HTERT RPE-1 (cell line): ENCODE results near the gene BICC1.

Source experiments
- in situ Hi-C: fragments of 300-500 bp; cut with MboI; formaldehyde crosslinking; loops from 4 replicates; pipeline ENCODE4 v1.14.3; 2020; ENCODE audit warnings: low sequenced_read_pairs

BICC1 gene

DNA sequence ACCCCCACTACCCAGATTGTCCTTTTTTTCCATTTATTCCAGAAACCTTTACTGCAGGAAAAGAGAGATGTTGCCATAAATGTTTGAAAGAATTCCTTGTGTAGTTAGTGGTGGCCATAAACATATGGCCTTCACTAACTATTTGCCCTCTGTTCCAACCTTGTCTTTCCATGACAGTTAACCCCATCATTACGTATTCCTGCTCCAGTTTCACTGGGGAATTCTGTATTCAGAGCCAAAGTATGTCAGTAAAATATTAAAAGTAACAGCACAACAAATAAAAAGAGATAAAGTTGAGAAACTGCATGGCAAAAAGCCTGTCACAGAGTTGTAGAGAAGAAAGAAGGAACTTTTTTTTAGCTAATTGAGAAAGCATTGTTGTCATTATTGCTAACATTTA, 261.3 kb downstream of the BICC1 start:
- in situ Hi-C loops = no loop called here

- in situ Hi-C loops = no loop called here
Measured at GRCh38 chr10:58775960-58776567, 263.4 kb downstream of the BICC1 start.

DNA sequence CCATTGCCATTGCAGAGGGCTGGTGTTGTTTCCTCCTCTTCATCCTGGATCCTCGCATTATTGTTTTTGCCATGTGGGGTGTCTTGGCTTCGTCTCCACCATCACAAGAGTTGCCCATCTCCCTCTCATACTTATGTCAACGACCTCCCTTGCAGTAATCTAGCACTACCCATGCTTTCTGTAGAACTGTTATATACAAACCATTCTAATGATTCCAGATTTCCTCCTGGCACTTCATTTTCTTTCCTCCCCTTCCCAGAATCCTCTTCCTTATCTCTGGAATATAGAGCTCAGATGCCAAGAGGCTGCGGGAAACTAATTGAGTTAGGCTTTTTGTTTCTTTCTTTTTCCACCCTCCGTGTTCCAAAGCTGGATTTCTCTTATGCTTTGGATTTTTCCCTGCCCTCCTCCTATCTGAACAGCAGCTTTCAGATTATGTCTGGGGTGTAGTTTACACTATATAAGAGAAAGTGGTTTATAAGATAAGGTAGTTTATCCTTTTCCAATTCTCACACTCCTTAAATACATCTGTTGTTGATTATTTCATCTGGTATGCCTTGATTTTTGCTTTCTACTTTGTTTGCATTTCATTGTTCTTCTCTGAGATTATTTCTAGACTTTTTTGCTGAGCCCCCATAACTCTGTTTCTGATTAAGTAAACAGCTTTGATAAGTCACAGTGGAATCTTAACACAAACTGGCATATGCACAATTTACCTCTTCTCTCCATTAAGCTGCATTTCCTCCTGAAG, 264.1 kb downstream of the BICC1 start:
- in situ Hi-C loops = no loop called here

- in situ Hi-C loops = no loop called here
Measured at GRCh38 chr10:58778966-58779365, 266.3 kb downstream of the BICC1 start.

- in situ Hi-C loops = no loop called here
Measured at GRCh38 chr10:58779594-58779993, 266.9 kb downstream of the BICC1 start.

GRCh38 chr10:58780476-58780875, 267.8 kb downstream of the BICC1 start:
- in situ Hi-C loops = no loop called here

DNA sequence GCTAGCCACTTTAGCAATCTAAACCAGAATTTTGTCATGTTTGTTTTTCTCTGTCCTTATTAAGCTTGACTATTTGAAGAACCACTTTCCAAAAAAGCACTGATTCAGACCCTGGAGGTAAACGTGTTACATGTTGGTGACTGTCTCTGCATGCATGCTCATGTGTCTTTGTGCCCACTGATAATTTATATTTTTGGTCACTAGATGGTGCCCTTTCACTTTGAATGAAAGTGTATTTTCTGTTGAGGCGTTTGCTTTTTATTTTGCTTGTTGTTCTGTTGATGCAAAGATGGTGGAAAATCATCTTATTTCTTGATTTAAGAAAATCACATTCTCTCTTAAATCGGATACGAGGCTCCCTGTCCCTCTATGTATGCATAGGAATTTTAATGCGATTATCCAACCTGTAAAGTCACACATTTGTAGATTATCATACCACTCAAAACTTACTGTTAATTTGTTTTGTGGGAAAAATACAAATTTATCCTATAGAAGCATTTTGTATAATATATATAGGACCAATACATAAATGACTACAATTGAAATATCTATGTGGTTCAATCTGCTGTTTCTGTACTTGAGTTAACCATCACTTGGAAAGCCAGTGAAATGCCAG, 269.3 kb downstream of the BICC1 start:
- in situ Hi-C loops = no loop called here

DNA sequence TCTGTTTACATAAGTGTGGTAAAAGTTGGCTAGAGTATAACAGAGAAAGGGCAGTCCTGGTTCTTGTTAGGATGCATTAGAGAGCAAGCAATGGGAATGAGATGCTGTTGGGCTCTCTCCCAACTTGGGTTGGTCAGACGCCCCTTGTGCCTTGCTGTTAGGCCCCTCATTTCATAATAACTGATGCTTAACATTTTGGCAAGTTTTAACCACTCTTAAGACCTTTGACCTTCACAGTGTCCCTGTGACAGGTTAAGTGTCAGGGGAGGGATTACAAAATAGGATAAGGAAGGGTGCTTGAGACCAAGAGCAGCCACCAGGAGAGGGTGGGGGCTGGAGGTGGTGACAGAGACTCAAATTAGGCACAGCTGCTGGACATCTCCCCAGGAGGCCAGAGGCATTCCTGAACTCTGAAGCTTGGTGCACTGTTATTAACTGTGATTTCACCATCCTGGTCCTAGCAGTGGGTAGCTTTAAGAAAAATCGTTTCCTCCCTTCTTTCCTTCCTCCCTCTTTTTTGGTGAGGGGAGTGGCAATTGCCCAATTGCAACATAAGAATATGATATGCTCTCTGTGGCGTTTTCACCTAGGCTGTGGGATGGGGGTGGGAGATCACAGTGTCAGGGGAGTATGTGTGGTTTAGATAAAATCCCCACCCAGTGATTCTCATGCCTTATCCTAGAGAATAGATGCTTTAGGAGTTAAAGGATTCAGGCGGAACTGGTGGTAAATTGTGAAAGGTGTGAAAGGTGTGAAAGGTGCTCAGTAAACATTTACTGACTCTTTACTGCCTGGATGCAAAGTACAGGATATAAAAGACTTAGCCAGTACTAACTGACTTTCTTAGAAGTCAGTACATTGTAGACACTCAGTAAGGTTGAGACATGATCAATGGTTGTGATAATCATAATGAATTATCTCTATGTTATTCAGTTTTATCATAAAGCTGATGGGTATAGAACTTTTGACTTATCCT, 270.5 kb downstream of the BICC1 start:
- in situ Hi-C loops = no loop called here

GRCh38 chr10:58784361-58784760, 271.7 kb downstream of the BICC1 start:
- in situ Hi-C loops = no loop called here

- in situ Hi-C loops = no loop called here
Measured at GRCh38 chr10:58785354-58785753, 272.7 kb downstream of the BICC1 start.

- in situ Hi-C loops = no loop called here
Measured at GRCh38 chr10:58791137-58791536, 278.5 kb downstream of the BICC1 start.

GRCh38 chr10:58795560-58795959, 282.9 kb downstream of the BICC1 start:
- in situ Hi-C loops = no loop called here

GRCh38 chr10:58796242-58796641, 283.6 kb downstream of the BICC1 start:
- in situ Hi-C loops = no loop called here

DNA sequence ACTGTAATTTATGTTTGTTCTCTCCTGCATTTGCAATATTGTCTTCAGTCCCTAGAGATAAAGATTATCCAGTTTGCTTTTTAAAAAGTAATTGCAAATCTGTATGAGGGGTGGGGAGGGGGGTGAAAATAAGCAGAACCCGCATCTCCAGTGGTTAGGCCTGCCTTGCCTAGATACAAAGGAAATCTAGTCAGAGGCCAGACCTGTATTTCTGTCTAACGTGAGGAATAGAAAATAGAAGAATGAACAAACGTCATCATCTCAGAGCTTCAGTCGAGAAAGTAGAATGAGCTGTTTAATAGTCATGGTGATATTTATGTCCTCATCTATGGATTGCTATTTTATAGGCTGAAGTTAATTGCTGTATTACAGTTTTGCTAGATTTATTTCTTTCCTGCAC, 284.2 kb downstream of the BICC1 start:
- in situ Hi-C loops = no loop called here

DNA sequence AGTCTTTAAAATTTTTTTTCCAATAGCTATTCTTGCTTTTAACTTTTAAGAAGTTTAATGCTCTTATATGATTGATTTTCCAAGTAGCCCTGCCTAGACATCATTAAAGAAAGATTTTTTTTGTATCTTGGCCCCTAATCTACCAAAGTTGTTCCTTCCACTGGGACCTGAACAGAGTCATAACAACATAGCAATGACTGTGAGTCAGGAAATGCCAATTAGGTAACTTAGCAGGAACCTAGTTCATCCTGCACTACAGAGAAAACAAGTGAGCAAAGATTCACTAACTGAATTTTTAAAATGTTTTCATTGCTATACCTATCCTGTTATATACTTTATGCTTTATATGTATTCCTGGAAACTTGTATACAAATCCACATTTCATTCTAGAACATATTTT, 284.7 kb downstream of the BICC1 start:
- in situ Hi-C loops = no loop called here

DNA sequence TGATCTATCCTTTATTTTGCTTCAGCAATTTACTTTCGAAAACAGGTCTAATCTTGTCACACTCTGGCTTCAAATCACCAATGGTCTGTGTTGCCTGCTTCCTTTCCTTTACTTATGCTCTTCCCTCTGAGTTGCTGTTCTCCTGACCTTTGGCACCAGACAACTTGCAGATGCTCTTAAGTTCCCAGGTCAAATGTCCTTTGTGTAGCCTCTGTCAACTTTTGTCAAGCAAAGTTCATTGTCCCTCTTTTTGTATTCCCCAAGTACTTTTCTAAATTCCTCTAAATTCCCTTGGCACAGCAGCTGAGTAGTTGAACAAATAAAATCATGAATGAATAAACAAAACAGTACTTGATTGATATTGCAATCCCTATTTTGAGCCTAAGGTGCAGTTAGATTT, 289.4 kb downstream of the BICC1 start:
- in situ Hi-C loops = no loop called here

GRCh38 chr10:58806323-58806722, 293.7 kb downstream of the BICC1 start:
- in situ Hi-C loops = no loop called here

DNA sequence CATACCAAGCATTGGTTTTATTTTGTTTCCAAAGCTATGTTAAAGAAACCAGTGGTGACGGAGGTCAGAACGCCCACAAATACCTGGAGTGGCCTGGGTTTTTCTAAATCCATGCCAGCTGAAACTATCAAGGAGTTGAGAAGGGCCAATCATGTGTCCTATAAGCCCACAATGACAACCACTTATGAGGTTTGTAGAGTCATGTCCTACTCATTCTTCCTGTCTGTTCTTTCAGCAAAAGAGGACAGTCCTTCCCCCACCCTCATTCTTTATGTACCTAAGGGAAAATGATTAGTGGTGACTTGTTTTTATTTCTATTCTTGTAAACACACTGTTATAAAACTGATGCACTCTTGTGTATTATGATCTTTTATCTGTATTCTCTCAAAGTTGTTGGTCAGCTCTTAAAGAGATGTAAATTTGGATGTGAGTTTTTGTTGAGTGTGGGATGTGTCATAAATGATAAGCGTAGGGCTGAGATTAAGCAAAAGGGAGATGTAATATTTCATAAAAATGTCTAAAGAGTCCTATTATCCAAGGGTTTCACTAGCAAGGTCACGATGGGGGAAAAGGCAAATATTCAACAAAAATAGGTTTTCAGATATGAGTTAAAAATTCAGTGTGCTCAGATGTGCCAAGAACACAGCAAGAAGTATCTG, 294.4 kb downstream of the BICC1 start:
- in situ Hi-C loops = no loop called here

- in situ Hi-C loops = no loop called here
Measured at GRCh38 chr10:58807629-58808022, 295.0 kb downstream of the BICC1 start.

GRCh38 chr10:58810751-58811150, 298.1 kb downstream of the BICC1 start:
- in situ Hi-C loops = no loop called here

- in situ Hi-C loops = no loop called here
Measured at GRCh38 chr10:58813573-58813972, 300.9 kb downstream of the BICC1 start.
